Hippocampal formation (tissue), 2 donors: Measurements from ENCODE around the gene CRIM1.

ENCODE experiments used
- DNase-seq, 2 donors: peaks; one replicate each; lab custom pipeline; 2025; lab: John Stamatoyannopoulos, UW

CRIM1 gene

GRCh38 chr2:36520431-36520830 is 164.9 kb downstream of the CRIM1 start:
- no peak for DNase-seq

- no peak for DNase-seq
These were observed 167.6 kb downstream of the CRIM1 start for GRCh38 chr2:36523153-36523552.

GRCh38 chr2:36525245-36525644 is 169.7 kb downstream of the CRIM1 start:
- DNase-seq, result no peak

GRCh38 chr2:36526226-36526625 is 170.6 kb downstream of the CRIM1 start:
- DNase-seq, result no peak

GRCh38 chr2:36528274-36528673 is 172.7 kb downstream of the CRIM1 start:
- DNase-seq, result no peak

- no peak for DNase-seq
These were observed 173.3 kb downstream of the CRIM1 start for GRCh38 chr2:36528766-36529392.

- DNase-seq, result no peak
These were observed 174.8 kb downstream of the CRIM1 start for GRCh38 chr2:36530178-36530982.

- DNase-seq, result no peak
These were observed 175.4 kb downstream of the CRIM1 start for GRCh38 chr2:36530983-36531354.

GRCh38 chr2:36534275-36534799 is 178.8 kb downstream of the CRIM1 start:
- DNase-seq, result no peak

- DNase-seq, result no peak
These were observed 179.5 kb downstream of the CRIM1 start for GRCh38 chr2:36535099-36535498.

GRCh38 chr2:36536776-36537175 is 181.2 kb downstream of the CRIM1 start:
- DNase-seq, result no peak

- no peak for DNase-seq
These were observed 182.8 kb downstream of the CRIM1 start for GRCh38 chr2:36538335-36538734.

GRCh38 chr2:36539631-36540030 is 184.1 kb downstream of the CRIM1 start:
- DNase-seq, result no peak

GRCh38 chr2:36540986-36541754 is 185.6 kb downstream of the CRIM1 start:
- DNase-seq, result no peak

GRCh38 chr2:36541891-36542595 is 186.5 kb downstream of the CRIM1 start:
- DNase-seq, result no peak

GRCh38 chr2:36544638-36545338 is 189.2 kb downstream of the CRIM1 start:
- no peak for DNase-seq

GRCh38 chr2:36545871-36546416 is 190.4 kb downstream of the CRIM1 start:
- DNase-seq, result no peak

GRCh38 chr2:36547906-36548305 is 192.3 kb downstream of the CRIM1 start:
- DNase-seq, result no peak

GRCh38 chr2:36549165-36549574 is 193.6 kb downstream of the CRIM1 start:
- no peak for DNase-seq

GRCh38 chr2:36550006-36550405 is 194.4 kb downstream of the CRIM1 start:
- no peak for DNase-seq

- no peak for DNase-seq
These were observed 198.1 kb downstream of the CRIM1 start for GRCh38 chr2:36553683-36554082.
